ENCODE results near the gene C17orf113.

- TF ChIP-seq CTCF (IDR thresholded peaks at IDR 0.05 in 4 of 5, conservative IDR thresholded peaks at IDR 0.05 in 1 of 5) (no peak), POLR2A (IDR thresholded peaks at IDR 0.05) (no peak)
Measured at GRCh38 chr17:41989702-41990419, 60.5 kb downstream of the C17orf113 start.
